Spleen (tissue), 11 donors: ENCODE measurements around the gene SH3BP4. TPM values are rescaled to one million over a fixed set of nuclear protein-coding genes. Genes with fewer than 3 reads are reported as not detected.
"Not testable (repeated sequence)": the region's sequence is repeated elsewhere in the genome, so short reads cannot be mapped to it uniquely, and the experiment has no call there.

ENCODE experiments used
- DNase-seq: peaks from one replicate; pipeline ENCODE4 v3.0.0-alpha.2; 2020
- H3K27ac ChIP-seq, 8 donors: fragments of 200-600 bp; sonication (generic) in 7 of 8; 1 replicate in 4 of 8; 2 replicates in 4 of 8; pipeline versions ENCODE4 v1.5.0 to v1.8.0; 2016 to 2021; ENCODE audit warnings: inconsistent platforms in 4 of 8, mild to moderate bottlenecking in 4 of 8, moderate library complexity in 1 of 8
- H3K27me3 ChIP-seq, 7 donors: fragments of 200-600 bp; sonication (generic) in 6 of 7; replicated peaks in 1 of 7; 1 replicate in 4 of 7; 2 replicates in 3 of 7; pipeline versions ENCODE4 v1.5.0 to v1.8.0; 2016 to 2021; ENCODE audit warnings: inconsistent platforms in 3 of 7, mild to moderate bottlenecking in 1 of 7
- H3K36me3 ChIP-seq, 6 donors: fragments of 200-600 bp; sonication (generic) in 5 of 6; 1 replicate in 4 of 6; 2 replicates in 2 of 6; pipeline versions ENCODE4 v1.5.0 to v1.8.0; 2016 to 2021; ENCODE audit warnings: inconsistent platforms in 2 of 6
- H3K4me1 ChIP-seq, 6 donors: fragments of 200-600 bp; sonication (generic) in 5 of 6; 1 replicate in 3 of 6; 2 replicates in 3 of 6; pipeline versions ENCODE4 v1.5.0 to v1.8.0; 2016 to 2021; ENCODE audit warnings: inconsistent platforms in 3 of 6
- H3K4me3 ChIP-seq, 8 donors: fragments of 200-600 bp; sonication (generic) in 7 of 8; 1 replicate in 4 of 8; 2 replicates in 4 of 8; pipeline versions ENCODE4 v1.5.0 to v1.8.0; 2016 to 2021; ENCODE audit warnings: inconsistent platforms in 4 of 8, mild to moderate bottlenecking in 4 of 8, moderate library complexity in 2 of 8
- H3K9me3 ChIP-seq, 8 donors: fragments of 200-600 bp; sonication (generic) in 7 of 8; 1 replicate in 4 of 8; 2 replicates in 4 of 8; pipeline versions ENCODE4 v1.5.0 to v1.8.0; 2016 to 2021; ENCODE audit warnings: inconsistent platforms in 4 of 8
- POLR2A ChIP-seq, 3 donors: fragments of 450-650 bp; IDR thresholded peaks; one replicate each; pipeline ENCODE4 v1.5.1; 2017; ENCODE audit warnings: antibody characterized with exemption in 3 of 3, mild to moderate bottlenecking in 1 of 3
- POLR2AphosphoS5 ChIP-seq, 3 donors: sonication (generic); formaldehyde crosslinking; IDR thresholded peaks; one replicate each; pipeline ENCODE4 v1.5.1; 2017; ENCODE audit warnings: antibody characterized with exemption in 3 of 3
- WGBS, 5 donors: extraction: QIAGEN DNeasy Blood & Tissue Kit in 3 of 5; methylation state at CpG; one replicate each; pipeline versions ENCODE4 v1.1.5 to v1.1.7; 2013 to 2018; 5-methylcytosine and 5-hydroxymethylcytosine counted together
- intact Hi-C: fragments of 100-400 bp; cut with DNase I; formaldehyde crosslinking; loops from one replicate; pipeline ENCODE4 v1.15.0; 2023; ENCODE audit warnings: low total_unique reads
- polyA plus RNA-seq, 3 donors: library from polyadenylated mRNA; stranded (reverse); fragments of 200-250 nt; gene quantifications; one replicate each; pipeline ENCODE4 v1.2.1, GENCODE V29; 2013
- total RNA-seq, 7 donors: library from RNA; depleted of rRNA in 3 of 7; stranded (reverse); fragments of >200 nt in 3 of 7; fragmentation: NEBNext Ultra II Directional in 4 of 7; extraction: Animal tissue kit (Norgen Biotek cat#: 25700) in 4 of 7; gene quantifications; one replicate each; pipeline versions ENCODE4 v1.1.0 to v1.2.1, GENCODE V29; 2016 to 2021
- TF ChIP-seq, protein P1 (sequence below), 11 experiments: fragments of 200-600 bp in 7 of 11; fragments of 450-650 bp in 4 of 11; sonication (generic) in 4 of 11; IDR thresholded peaks in 8 of 11; conservative IDR thresholded peaks in 3 of 11; 1 replicate in 7 of 11; 2 replicates in 4 of 11; pipeline versions ENCODE4 v1.4.0 to v1.8.0; 2016 to 2021; ENCODE audit warnings: antibody characterized with exemption in 11 of 11, inconsistent platforms in 4 of 11, mild to moderate bottlenecking in 1 of 11
- donor health status: healthy with polysubstance abuse.
- donor health status: DM: no; HTN: no; CAD: no; lungs with moderate emphysema.
- donor health status: DM: no; HTN: no; CAD: no.
- donor health status: Bipolar disorder and iron deficiency.
- donor health status: healthy.
- donor health status: DM: no; HTN: no; CAD: no.
- donor health status: DM: yes; HTN: yes; CAD: no.

The SH3BP4 gene
- total and polyA plus RNA-seq, 10 donors: 2.3 to 21.0 (median 12.4) TPM

DNA sequence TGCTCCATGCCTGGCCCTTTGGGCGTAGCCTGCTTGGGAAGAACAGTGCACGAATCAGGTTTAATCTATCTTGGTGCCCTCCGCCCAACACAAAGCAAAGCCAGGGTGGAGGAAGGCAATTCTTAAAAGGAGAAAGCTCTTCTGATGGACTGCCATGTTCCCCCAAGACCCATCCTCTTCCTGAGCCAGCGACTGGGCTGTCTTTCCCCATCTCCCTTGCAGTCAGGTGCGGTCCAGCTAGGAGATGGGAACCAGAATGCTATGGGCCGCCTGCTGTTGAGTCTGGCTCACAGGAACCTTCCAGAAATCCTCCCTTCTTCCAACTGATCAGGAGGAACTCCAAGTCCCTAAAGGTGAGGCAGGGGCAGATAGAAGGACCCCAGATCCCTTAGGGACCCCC lies 105.0 kb downstream of the SH3BP4 start:
- Histone ChIP-seq H3K9me3 (no peaks in the 10 kb centered on the region), H3K4me1 (peaks cover 0 to 2% (median 0%) of the 10 kb centered on the region in 6 donors), H3K36me3 (peaks cover 0 to 14% (median 0%) of the 10 kb centered on the region in 6 donors), H3K27ac (no peak overlapping the region), H3K27me3 (peaks cover 0 to 3% (median 0%) of the 10 kb centered on the region in 7 donors), H3K4me3 (no peak overlapping the region)
- 89 to 94% (median 93%) methylated on average over 6 of the region's 6 CpGs for WGBS, 5 donors
- no peak for DNase-seq
- intact Hi-C loops: no loop called here
- TF ChIP-seq POLR2A (IDR thresholded peaks at IDR 0.05) (no peak), POLR2AphosphoS5 (IDR thresholded peaks at IDR 0.05) (no peak)
- TF ChIP-seq, protein P1, sequence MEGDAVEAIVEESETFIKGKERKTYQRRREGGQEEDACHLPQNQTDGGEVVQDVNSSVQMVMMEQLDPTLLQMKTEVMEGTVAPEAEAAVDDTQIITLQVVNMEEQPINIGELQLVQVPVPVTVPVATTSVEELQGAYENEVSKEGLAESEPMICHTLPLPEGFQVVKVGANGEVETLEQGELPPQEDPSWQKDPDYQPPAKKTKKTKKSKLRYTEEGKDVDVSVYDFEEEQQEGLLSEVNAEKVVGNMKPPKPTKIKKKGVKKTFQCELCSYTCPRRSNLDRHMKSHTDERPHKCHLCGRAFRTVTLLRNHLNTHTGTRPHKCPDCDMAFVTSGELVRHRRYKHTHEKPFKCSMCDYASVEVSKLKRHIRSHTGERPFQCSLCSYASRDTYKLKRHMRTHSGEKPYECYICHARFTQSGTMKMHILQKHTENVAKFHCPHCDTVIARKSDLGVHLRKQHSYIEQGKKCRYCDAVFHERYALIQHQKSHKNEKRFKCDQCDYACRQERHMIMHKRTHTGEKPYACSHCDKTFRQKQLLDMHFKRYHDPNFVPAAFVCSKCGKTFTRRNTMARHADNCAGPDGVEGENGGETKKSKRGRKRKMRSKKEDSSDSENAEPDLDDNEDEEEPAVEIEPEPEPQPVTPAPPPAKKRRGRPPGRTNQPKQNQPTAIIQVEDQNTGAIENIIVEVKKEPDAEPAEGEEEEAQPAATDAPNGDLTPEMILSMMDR (IDR thresholded peaks at IDR 0.05 in 8 of 11, conservative IDR thresholded peaks at IDR 0.05 in 3 of 11): no peak

DNA sequence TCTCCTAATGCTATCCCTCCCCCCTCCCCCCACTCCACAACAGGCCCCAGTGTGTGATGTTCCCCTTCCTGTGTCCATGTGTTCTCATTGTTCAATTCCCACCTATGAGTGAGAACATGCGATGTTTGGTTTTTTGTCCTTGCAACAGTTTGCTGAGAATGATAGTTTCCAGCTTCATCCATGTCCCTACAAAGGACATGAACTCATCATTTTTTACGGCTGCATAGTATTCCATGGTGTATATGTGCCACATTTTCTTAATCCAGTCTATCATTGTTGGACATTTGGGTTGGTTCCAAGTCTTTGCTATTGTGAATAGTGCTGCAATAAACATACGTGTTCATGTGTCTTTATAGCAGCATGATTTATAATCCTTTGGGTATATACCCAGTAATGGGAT lies 105.8 kb downstream of the SH3BP4 start:
- H3K4me1 ChIP-seq, H3K4me3 ChIP-seq, H3K27me3 ChIP-seq, DNase-seq, H3K27ac ChIP-seq, intact Hi-C loops, H3K9me3 ChIP-seq: not testable (repeated sequence)
- WGBS, 5 donors: 91 to 100% (median 98%) methylated on average over 2 to 3 of the region's 3 CpGs
- H3K36me3 ChIP-seq: peaks cover 0 to 12% (median 0%) of the 10 kb centered on the region in 6 donors

DNA sequence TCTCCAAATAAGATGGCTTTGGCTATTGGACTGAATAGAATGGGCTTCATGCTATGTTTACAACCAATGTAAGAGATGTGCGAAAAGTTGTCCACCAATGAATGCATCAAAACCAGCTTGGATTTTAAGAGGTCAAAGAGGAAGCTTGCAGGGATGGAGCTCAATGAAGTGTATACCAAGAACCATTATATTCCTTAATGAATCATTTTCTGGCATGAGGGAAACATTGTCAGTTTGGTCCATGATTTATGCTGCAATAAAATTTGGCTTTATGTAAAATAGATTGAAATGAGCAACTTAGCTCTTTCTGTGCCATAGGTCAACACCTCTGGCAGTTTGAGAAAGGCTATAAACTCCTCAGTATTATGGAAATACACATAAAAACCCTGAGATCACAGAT lies 107.3 kb downstream of the SH3BP4 start:
- peaks cover 0 to 6% (median 0%) of the 10 kb centered on the region in 7 donors for H3K27me3 ChIP-seq
- H3K27ac ChIP-seq: no peak overlapping the region
- H3K4me1 ChIP-seq: no peaks in the 10 kb centered on the region
- H3K36me3 ChIP-seq: no peaks in the 10 kb centered on the region
- intact Hi-C loops: no loop called here
- H3K4me3 ChIP-seq: no peak overlapping the region
- 91 to 100% (median 97%) methylated on average over 1 of the region's 1 CpG for WGBS, 5 donors
- H3K9me3 ChIP-seq: no peaks in the 10 kb centered on the region
- no peak for DNase-seq
- TF ChIP-seq, protein P1 (IDR thresholded peaks at IDR 0.05 in 8 of 11, conservative IDR thresholded peaks at IDR 0.05 in 3 of 11): no peak
- TF ChIP-seq POLR2AphosphoS5 (IDR thresholded peaks at IDR 0.05) (no peak), POLR2A (IDR thresholded peaks at IDR 0.05) (no peak)

DNA sequence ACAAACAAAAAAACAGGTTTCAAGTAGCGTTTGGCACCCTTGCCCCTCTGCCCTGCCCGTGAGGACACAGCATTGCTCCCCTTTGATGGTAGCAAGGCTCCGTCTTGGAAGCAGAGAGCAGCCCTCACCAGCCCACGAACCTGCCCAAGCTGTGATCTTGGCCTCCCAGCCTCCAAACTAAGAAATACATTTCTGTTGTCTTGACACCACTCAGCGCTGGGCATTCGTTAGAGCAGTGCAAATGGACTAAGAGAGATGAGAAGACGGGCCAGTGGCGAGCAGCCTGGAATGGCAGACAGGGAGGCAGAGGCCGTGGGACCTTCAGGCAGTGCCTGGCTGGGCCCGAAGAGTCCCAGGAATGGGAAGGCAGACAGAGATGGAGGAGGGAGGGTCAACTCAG lies 109.8 kb downstream of the SH3BP4 start:
- Histone ChIP-seq H3K9me3 (no peaks in the 10 kb centered on the region), H3K36me3 (no peaks in the 10 kb centered on the region), H3K4me1 (no peaks in the 10 kb centered on the region), H3K27ac (no peak overlapping the region), H3K4me3 (no peak overlapping the region), H3K27me3 (peaks cover 0 to 6% (median 0%) of the 10 kb centered on the region in 7 donors)
- TF ChIP-seq POLR2AphosphoS5 (IDR thresholded peaks at IDR 0.05) (no peak), POLR2A (IDR thresholded peaks at IDR 0.05) (no peak)
- TF ChIP-seq, protein P1 (IDR thresholded peaks at IDR 0.05 in 8 of 11, conservative IDR thresholded peaks at IDR 0.05 in 3 of 11): no peak
- WGBS, 5 donors: 87 to 94% (median 90%) methylated on average over 10 of the region's 10 CpGs
- intact Hi-C loops: no loop called here
- DNase-seq: no peak

DNA sequence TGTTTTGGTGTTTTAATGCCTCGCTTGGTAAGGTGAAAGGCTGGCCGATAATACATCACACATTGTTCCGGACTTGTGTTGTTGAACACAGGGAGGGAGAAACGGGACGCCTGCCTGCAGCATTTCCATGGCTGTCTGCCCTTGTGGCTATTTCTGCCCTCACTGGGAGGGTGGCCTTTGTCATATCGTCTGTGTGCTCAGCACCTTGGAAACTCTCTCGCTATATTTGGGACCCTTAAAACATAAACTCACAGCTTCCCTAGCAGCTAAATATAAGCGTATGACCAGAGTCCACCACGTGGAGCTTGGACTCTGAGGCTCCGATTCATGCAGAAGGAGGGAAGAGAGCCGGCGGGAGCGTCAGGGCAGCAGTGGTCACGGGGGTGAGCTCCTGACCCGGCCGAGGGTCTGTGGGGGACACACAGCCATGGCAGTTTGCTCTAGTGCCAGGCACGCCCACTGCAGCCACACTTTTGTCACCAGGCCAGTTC lies 111.7 kb downstream of the SH3BP4 start:
- Histone ChIP-seq H3K27ac (no peak overlapping the region), H3K36me3 (no peaks in the 10 kb centered on the region), H3K27me3 (peaks cover 0 to 6% (median 0%) of the 10 kb centered on the region in 7 donors), H3K4me3 (no peak overlapping the region), H3K4me1 (no peaks in the 10 kb centered on the region), H3K9me3 (no peaks in the 10 kb centered on the region)
- intact Hi-C loops: no loop called here
- no peak for DNase-seq
- WGBS, 5 donors: 65 to 82% (median 75%) methylated on average over 16 to 17 of the region's 17 CpGs
- no peak for TF ChIP-seq POLR2AphosphoS5 (IDR thresholded peaks at IDR 0.05)
- TF ChIP-seq, protein P1 (IDR thresholded peaks at IDR 0.05 in 8 of 11, conservative IDR thresholded peaks at IDR 0.05 in 3 of 11): no peak
- TF ChIP-seq POLR2A (IDR thresholded peaks at IDR 0.05): no peak
